ENCODE data around the gene ZNF655. TPM values are rescaled to one million over a fixed set of nuclear protein-coding genes. Genes with fewer than 3 reads are reported as not detected.

Gene ZNF655
- total and polyA plus RNA-seq, 11 donors, result 26.8 to 48.0 (median 32.8) TPM

DNA sequence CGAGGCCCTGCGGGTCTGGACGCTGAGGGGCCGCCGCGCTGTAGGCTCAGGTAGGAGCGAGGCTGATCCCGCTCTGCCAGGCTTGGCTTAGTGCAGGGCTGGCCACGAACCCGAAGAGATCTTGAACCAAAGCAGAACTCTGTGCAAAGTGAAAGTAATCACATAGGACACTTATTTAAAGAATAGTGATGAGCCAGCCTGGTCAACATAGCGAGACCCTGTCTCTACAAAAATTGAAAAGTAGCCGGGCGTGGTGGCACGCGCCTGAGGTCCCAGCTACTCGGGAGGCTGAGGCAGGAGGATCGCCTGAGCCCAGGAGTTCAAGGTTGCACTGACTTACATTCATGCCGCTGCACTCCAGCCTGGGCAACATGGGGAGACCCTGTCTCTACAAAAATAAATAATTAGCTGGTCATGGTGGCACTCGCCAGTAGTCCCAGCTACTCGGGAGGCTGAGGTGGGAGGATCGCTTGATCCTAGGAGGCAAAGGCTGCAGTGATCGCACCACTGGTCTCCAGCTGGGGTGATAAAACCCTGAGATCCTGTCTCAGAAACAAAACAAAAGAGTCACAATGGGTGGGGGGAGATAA is 58.8 kb downstream of the ZNF655 start:
- intact Hi-C loops (cut with DNase I), result loop anchor here in 3 of 10 donors (2.0 to 10.0 kb wide), 4 partner anchors 58 to 298 kb away; partner anchors contain the start of genes FAM200A (in 1 of the 3), TRIM4 (in 1 of the 3) and ZNF655 (in 1 of the 3)
- WGBS, 4 donors, result 16 to 25% (median 20%) methylated on average over 17 to 22 of the region's 22 CpGs

DNA sequence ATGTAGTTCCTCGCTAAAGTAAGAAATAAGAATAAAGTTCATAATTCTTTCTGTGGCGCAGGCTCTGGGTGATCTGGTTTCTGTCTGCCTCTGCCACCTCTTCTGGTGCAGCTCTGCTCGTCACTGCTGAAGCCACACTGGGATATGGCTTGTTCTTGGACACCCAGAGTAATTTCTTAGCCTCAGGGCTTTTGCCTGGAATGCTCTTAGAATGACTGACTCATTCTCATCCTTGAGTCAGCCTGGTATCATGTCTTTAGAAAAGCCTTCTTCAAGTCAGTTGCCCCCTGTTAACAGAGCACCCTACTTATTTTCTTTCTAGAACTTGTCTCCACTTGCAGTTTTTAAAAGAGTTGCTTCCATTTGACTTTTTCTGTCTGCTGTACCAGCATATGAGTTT is 60.3 kb downstream of the ZNF655 start:
- intact Hi-C loops (cut with DNase I), result loop anchor here in 2 of 10 donors (5.0 to 10.0 kb wide), 3 partner anchors 66 to 296 kb away; partner anchors contain the start of genes FAM200A (in 1 of the 2) and TRIM4 (in 1 of the 2)
- H3K4me1 ChIP-seq, result peaks cover 0 to 21% (median 11%) of the 10 kb centered on the region in 12 donors
- 82 to 86% (median 85%) methylated on average over 3 of the region's 3 CpGs for WGBS, 4 donors
- DNase-seq (no peak), ATAC-seq (no peak)
- no peaks in the 10 kb centered on the region for H3K9me3 ChIP-seq
- H3K4me3 ChIP-seq, result no peak overlapping the region
- no peak overlapping the region for H3K27ac ChIP-seq
- peaks cover 0 to 57% (median 54%) of the 10 kb centered on the region in 9 donors for H3K36me3 ChIP-seq
- H3K27me3 ChIP-seq, result no peaks in the 10 kb centered on the region
- TF ChIP-seq POLR2A (IDR thresholded peaks at IDR 0.05), result no peak
- TF ChIP-seq, protein P1, sequence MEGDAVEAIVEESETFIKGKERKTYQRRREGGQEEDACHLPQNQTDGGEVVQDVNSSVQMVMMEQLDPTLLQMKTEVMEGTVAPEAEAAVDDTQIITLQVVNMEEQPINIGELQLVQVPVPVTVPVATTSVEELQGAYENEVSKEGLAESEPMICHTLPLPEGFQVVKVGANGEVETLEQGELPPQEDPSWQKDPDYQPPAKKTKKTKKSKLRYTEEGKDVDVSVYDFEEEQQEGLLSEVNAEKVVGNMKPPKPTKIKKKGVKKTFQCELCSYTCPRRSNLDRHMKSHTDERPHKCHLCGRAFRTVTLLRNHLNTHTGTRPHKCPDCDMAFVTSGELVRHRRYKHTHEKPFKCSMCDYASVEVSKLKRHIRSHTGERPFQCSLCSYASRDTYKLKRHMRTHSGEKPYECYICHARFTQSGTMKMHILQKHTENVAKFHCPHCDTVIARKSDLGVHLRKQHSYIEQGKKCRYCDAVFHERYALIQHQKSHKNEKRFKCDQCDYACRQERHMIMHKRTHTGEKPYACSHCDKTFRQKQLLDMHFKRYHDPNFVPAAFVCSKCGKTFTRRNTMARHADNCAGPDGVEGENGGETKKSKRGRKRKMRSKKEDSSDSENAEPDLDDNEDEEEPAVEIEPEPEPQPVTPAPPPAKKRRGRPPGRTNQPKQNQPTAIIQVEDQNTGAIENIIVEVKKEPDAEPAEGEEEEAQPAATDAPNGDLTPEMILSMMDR (IDR thresholded peaks at IDR 0.05), result no peak

More for the DNA sequence above, 58.8 kb downstream of the ZNF655 start:
- Histone ChIP-seq H3K9me3 (no peaks in the 10 kb centered on the region), H3K4me3 (peak overlapping the region; percentile 74 to 99 (median 95)), H3K27ac (peak overlapping the region; percentile 43 to 93 (median 86)), H3K36me3 (peaks cover 0 to 42% (median 40%) of the 10 kb centered on the region in 9 donors), H3K4me1 (peaks cover 0 to 17% (median 11%) of the 10 kb centered on the region in 12 donors), H3K27me3 (no peaks in the 10 kb centered on the region)
- DNase-seq (no peak), ATAC-seq (no peak)
- no peak for TF ChIP-seq POLR2A (IDR thresholded peaks at IDR 0.05)
- TF ChIP-seq, protein P1 (IDR thresholded peaks at IDR 0.05), result no peak

DNA sequence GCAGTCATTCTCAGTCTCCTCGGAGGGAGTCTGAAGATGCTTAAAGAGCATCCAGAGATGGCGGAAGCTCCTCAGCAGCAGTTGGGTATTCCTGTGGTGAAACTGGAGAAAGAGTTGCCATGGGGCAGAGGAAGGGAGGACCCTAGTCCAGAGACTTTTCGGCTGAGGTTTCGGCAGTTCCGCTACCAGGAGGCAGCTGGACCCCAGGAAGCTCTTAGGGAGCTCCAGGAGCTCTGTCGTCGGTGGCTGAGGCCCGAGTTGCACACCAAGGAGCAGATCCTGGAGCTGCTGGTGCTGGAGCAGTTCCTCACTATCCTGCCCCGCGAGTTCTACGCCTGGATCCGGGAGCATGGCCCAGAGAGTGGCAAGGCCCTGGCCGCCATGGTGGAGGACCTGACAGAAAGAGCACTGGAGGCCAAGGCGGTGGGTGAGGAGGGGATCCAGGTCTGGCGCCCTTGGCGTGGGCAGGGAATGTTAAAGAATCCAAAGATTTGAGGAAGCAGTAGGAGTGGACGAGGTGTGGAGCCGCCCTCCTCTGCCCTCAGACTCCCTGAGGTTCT is 61.2 kb downstream of the ZNF655 start:
- Histone ChIP-seq H3K4me1 (peaks cover 0 to 22% (median 11%) of the 10 kb centered on the region in 12 donors), H3K27me3 (no peaks in the 10 kb centered on the region), H3K27ac (no peak overlapping the region), H3K36me3 (peaks cover 0 to 66% (median 64%) of the 10 kb centered on the region in 9 donors), H3K9me3 (no peaks in the 10 kb centered on the region), H3K4me3 (no peak overlapping the region)
- WGBS, 4 donors, result 90 to 96% (median 94%) methylated on average over 9 to 18 of the region's 18 CpGs
- no peak for ATAC-seq
- intact Hi-C loops (cut with DNase I), result loop anchor here in 3 of 10 donors (5.0 to 10.0 kb wide), 4 partner anchors 67 to 295 kb away; partner anchors contain the start of genes FAM200A (in 1 of the 3) and TRIM4 (in 1 of the 3)
- no peak for TF ChIP-seq POLR2A (IDR thresholded peaks at IDR 0.05)
- TF ChIP-seq, protein P1 (IDR thresholded peaks at IDR 0.05), result no peak
- DNase-seq, result no peak

DNA sequence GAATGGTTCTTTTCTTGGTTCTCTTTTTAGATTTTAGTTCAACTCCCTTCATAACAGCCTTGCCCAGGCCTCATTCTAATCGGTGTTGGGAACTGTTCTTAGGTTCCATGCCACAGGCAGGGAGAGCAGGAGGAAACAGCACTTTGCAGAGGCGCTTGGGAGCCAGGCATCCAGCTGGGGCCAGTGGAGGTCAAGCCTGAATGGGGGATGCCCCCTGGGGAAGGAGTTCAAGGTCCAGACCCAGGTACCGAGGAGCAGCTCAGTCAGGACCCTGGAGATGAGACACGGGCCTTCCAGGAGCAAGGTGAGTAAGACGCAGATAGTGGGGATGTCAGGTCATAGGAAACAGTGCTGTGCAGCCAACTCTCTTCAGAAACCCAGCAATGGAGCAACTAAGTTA is 62.8 kb downstream of the ZNF655 start:
- no peak overlapping the region for H3K27ac ChIP-seq
- no peaks in the 10 kb centered on the region for H3K27me3 ChIP-seq
- 88 to 96% (median 93%) methylated on average over 5 of the region's 5 CpGs for WGBS, 4 donors
- DNase-seq (no peak), ATAC-seq (no peak)
- H3K9me3 ChIP-seq, result no peaks in the 10 kb centered on the region
- intact Hi-C loops (cut with DNase I), result loop anchor here in 1 of 10 donors (10.0 kb wide), 1 partner anchor 106 kb away; no protein-coding TSS in a partner anchor
- peaks cover 0 to 22% (median 11%) of the 10 kb centered on the region in 12 donors for H3K4me1 ChIP-seq
- no peak overlapping the region for H3K4me3 ChIP-seq
- TF ChIP-seq POLR2A (IDR thresholded peaks at IDR 0.05), result no peak
- TF ChIP-seq, protein P1 (IDR thresholded peaks at IDR 0.05), result no peak
- peaks cover 0 to 82% (median 80%) of the 10 kb centered on the region in 9 donors for H3K36me3 ChIP-seq

Measured in heart left ventricle (tissue), 16 donors.